ENCODE data around the gene ARVCF. TPM values are rescaled to one million over a fixed set of nuclear protein-coding genes. Genes with fewer than 3 reads are reported as not detected.

ARVCF gene
- total and polyA plus RNA-seq, 8 donors, result 18.2 to 40.3 (median 24.4) TPM

DNA sequence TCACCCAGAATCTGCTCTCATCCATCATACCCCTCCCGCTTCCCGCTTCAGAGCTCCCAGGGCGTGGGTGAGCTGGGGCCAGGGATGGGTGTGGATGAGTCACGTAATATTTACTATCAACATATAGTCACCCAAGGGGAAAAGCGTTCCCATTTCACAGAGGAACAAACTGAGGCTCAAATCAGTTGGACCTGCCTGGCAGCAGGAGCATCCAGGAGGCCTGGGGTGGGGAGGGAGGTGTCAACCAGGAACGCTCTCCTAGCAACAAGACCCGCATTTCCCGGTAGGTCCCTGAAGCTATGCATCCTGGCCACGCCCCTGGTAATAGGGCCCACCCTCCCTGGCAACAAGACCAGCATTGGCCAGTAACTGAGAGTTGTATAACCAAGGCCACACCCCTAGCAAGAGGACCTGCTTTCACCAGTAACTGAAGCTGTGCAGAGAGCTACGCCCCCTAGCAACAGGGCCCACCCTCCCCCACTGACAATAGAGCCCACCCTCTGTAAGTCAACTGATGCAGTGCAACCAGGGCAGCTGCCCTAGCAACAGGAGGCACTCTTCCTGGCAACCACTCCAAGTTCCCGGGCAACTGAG is 42.3 kb downstream of the ARVCF start:
- TF ChIP-seq, protein P1, sequence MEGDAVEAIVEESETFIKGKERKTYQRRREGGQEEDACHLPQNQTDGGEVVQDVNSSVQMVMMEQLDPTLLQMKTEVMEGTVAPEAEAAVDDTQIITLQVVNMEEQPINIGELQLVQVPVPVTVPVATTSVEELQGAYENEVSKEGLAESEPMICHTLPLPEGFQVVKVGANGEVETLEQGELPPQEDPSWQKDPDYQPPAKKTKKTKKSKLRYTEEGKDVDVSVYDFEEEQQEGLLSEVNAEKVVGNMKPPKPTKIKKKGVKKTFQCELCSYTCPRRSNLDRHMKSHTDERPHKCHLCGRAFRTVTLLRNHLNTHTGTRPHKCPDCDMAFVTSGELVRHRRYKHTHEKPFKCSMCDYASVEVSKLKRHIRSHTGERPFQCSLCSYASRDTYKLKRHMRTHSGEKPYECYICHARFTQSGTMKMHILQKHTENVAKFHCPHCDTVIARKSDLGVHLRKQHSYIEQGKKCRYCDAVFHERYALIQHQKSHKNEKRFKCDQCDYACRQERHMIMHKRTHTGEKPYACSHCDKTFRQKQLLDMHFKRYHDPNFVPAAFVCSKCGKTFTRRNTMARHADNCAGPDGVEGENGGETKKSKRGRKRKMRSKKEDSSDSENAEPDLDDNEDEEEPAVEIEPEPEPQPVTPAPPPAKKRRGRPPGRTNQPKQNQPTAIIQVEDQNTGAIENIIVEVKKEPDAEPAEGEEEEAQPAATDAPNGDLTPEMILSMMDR (IDR thresholded peaks at IDR 0.05), result no peak
- DNase-seq, result peak in 1 of 4 donors; percentile 67
- intact Hi-C loops (cut with DNase I), result no loop called here
- Histone ChIP-seq H3K36me3 (peaks cover 0 to 15% of the 10 kb centered on the region in 2 donors), H3K27me3 (no peaks in the 10 kb centered on the region), H3K9me3 (no peaks in the 10 kb centered on the region), H3K4me1 (peaks cover 0 to 20% of the 10 kb centered on the region in 2 donors), H3K4me3 (no peak overlapping the region), H3K27ac (no peak overlapping the region)
- peak; percentile 7 for ATAC-seq

DNA sequence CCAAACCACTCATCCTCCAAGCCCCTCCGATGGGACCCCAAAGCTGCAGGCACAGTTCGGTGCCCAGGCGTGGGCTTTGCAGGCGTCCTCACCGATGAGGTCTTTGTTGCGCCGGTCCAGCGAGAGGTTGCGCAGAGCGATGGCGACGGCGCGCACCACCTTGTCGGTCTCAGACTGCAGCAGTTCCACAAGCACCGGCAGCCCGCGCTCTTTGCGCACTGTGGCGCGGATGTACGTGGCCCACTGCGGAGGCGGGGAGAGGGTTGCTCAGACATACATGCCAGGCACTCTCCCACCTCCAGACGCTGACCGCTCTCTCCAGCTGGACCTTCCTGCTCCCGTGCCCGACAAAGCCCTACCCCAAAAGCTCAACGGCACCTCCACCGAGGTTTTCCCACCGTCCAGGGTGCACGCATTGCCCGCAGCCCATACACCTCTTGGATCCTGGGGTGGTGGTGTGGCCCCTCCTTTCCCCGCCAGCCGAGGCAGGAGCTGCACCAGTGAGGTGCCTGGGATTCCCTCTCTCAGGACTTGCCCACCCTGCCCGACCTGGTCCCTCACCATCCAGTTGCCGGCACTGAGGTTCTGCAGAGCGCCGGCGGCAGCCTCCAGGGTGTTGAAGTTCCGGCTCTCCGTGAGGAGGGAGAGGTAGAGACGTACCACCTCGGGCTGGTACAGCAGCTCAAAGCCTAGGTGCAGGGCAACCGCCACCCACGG is 42.9 kb downstream of the ARVCF start:
- TF ChIP-seq, protein P1 (IDR thresholded peaks at IDR 0.05), result no peak
- Histone ChIP-seq H3K4me3 (no peak overlapping the region), H3K4me1 (peaks cover 0 to 20% of the 10 kb centered on the region in 2 donors), H3K27ac (no peak overlapping the region), H3K36me3 (peaks cover 0 to 16% of the 10 kb centered on the region in 2 donors), H3K27me3 (no peaks in the 10 kb centered on the region), H3K9me3 (no peaks in the 10 kb centered on the region)
- no peak for ATAC-seq
- DNase-seq, result no peak
- intact Hi-C loops (cut with DNase I), result no loop called here

DNA sequence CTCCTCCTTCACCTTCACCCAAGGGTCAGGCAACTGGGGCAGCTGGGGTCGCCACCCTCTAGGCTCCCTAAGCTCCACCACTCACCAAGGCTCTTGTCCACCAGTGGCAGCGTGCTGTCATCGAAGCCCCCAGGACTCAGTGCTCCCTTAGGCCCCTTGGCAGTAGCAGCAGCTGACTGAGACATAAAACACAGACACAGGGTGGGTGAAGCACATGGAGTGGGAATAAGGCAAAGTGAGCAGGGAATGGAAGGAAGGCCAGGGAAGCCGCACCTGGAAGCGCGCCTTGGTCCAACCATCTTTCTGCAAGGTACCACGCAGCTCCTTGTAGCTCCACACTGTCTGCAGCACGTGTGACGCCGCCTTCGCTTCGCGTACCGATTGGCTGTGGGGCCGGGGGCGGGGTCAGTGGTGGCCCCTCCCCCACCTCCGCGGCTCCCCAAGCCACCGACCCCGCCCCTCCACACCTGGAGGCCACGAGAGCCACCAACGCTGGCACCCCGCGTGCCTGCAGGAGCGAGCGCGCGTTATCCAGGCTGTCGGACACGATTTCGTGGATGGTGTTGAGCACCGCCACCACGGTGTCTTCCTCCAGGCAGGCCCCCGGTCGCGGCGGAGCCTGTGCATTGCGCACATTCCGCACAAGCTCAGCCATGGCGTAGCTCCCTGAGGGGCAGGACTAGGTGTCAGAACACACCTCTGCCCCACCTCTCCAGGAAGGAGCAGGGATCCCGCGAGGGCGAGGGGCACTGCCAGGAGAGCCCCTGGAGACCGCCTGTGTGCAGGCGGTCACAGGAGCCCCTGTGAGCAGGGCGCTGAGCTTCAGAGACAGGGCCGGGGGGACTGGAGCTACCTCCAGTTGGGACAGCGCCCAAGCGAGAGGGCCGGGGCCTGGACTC is 43.7 kb downstream of the ARVCF start:
- H3K9me3 ChIP-seq, result no peaks in the 10 kb centered on the region
- TF ChIP-seq, protein P1 (IDR thresholded peaks at IDR 0.05), result no peak
- H3K4me1 ChIP-seq, result peaks cover 0 to 20% of the 10 kb centered on the region in 2 donors
- DNase-seq (no peak), ATAC-seq (no peak)
- H3K36me3 ChIP-seq, result peaks cover 0 to 25% of the 10 kb centered on the region in 2 donors
- H3K4me3 ChIP-seq, result no peak overlapping the region
- intact Hi-C loops (cut with DNase I), result no loop called here
- H3K27ac ChIP-seq, result no peak overlapping the region
- H3K27me3 ChIP-seq, result no peaks in the 10 kb centered on the region

DNA sequence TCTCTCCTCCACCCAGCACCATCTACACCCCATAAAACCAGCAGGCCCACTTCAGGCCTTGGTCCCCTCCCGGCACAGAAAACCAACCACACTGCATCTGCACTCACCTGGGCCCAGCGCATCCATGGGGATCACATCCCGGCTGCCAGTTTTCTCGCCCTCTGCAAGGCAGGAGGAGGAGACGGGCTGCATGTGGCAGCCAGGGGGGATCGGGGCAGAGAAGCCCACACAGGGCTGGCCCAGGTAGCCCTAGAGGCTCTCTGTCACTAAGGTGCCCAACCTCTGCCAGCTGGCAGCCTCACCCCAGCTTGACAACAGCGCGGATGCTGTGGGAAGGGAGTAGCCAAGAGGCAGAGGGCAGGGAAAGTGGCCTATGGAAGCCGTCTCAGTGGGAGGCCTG is 44.4 kb downstream of the ARVCF start:
- H3K36me3 ChIP-seq, result peaks cover 0 to 31% of the 10 kb centered on the region in 2 donors
- H3K9me3 ChIP-seq, result no peaks in the 10 kb centered on the region
- no peak overlapping the region for H3K27ac ChIP-seq
- no peak overlapping the region for H3K4me3 ChIP-seq
- TF ChIP-seq, protein P1 (IDR thresholded peaks at IDR 0.05), result no peak
- DNase-seq (peak in 1 of 4 donors; percentile 43), ATAC-seq (no peak)
- intact Hi-C loops (cut with DNase I), result no loop called here
- peaks cover 0 to 20% of the 10 kb centered on the region in 2 donors for H3K4me1 ChIP-seq
- H3K27me3 ChIP-seq, result no peaks in the 10 kb centered on the region
